Inflammatory macrophage treated with lipopolysaccharide for 1 hour (primary cell): ENCODE results near the gene ADAT2.
"Not testable (repeated sequence)": the region's sequence is repeated elsewhere in the genome, so short reads cannot be mapped to it uniquely, and the experiment has no call there.

ENCODE experiments used
- DNase-seq, 2 donors: peaks; one replicate each; pipeline ENCODE4 v3.0.0-alpha.2; 2020 to 2022

Gene ADAT2

DNA sequence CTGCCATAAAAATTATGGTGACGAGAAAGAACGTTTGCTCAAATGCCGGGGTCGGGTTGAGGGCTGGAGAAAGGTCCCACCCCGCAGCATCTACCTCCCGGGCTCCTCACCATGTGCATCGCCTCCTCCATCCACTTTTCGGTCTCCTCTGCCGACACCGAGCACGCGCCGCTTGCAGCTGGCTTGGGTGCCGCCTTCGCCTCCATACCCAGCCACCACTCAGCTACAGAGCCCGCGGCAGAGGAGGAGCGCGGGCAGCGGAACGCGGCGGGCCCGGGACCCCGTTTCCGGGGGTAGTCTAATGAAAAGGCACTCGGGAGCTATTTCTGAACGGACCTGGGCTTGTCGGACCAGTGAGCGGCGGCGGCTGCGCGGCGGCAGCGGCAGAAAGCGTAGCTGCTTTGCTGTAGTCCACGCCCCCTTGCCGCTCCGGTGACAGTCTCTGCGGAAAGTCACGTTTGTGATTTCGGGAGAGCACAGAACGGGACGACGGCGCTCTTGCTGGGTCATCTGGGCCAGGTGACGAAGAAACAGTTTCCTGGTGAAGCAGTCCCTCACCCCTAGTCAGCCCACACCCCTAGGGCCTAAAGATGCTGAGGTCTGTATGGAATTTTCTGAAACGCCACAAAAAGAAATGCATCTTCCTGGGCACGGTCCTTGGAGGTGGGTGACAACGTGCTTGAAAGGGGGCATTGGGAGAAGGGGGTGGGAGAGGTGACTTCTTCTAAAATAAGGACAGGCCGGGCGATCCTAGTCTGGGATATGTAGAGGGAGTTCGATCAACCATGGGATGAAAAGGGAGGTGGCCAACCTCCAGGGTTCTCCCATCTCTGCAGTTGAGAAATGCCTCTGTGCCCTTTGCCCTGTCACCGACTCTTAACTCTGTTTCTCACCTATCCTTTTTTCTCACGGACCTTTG is at the start of gene ADAT2, which contains the start of gene PEX3:
Gene ADAT2 (minus strand): TSS at position 243 of the 919 bp plus-strand sequence. CDS start 37 bp downstream, at position 206.
Gene PEX3 (plus strand): TSS at position 353 of the 919 bp plus-strand sequence. CDS start 238 bp downstream, at position 591.
- DNase-seq = peak; percentile 89 to 96

DNA sequence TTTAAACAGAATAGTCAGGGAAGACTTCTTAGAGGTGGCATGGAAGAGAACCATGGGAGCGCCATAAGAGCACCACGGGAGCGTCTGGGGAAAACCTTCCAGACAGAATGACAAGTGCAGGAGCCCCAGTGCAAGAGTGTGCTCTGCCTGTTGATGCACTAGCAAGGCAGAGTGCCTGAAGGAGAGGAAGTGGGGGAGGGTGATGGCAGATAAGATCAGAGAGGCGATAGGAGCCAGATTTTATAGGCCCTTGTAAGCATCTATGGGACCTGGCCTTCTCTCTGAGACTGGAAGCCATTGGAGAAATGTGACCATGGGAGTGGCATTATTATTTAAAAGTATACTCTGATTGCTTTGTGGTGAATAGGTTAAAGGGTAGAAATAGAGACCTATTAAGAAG is 47.9 kb upstream of the ADAT2 start:
- DNase-seq = no peak

DNA sequence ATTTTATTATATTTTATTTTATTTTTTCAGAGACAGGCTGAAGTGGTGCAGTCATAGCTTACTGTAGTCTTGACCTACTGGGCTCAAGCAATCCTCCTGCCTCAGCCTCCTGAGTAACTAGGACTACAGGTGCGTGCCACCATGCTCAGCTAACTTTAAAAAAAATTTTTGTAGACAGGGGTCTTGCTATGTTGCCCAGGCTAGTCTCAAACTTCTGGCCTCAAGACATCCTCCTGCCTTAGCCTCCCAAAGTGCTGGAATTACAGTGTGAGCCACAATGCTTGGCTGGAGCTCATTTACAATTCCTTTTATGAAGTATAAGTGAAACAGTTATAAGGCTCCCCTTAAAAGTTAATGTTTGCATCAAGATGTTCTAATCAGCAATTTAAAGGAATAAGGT is 46.5 kb upstream of the ADAT2 start:
- no peak for DNase-seq

DNA sequence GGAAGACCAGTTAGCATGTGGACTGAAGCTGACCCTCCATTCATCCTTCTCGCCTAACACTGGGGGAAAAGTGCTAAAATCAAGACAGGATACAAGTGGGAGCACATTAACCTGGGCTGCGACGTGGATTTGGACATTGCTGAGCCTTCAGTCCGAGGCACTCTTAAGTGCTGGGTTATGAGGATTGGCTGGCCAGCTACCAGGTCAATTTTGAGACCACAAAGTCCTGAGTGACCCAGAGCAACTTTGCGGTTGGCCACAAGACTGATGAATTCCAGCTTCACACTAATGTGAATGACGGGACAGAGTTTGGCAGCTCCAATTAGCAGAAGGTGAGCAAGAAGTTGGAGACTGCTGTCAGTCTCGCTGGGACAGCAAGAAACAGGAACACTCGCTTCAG is 40.3 kb upstream of the ADAT2 start:
- no peak for DNase-seq

DNA sequence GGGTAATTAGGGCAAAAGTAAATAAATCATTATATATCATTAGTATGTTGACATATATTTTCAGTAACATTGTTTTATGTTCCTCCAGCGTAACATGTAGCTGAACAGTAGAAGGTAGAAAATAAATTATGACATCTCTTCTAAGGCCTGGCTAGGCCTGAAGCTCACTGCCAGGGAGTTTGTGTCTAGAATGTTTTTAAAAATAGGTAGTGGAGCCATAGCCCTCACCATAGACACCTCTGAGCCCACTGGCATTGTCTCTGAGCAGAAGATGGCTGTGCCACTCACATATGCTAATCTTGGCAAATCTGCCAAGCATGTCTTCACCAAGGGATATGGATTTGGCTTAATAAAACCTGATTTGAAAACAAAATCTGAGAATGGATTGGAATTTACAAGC is 39.7 kb upstream of the ADAT2 start:
- no peak for DNase-seq

DNA sequence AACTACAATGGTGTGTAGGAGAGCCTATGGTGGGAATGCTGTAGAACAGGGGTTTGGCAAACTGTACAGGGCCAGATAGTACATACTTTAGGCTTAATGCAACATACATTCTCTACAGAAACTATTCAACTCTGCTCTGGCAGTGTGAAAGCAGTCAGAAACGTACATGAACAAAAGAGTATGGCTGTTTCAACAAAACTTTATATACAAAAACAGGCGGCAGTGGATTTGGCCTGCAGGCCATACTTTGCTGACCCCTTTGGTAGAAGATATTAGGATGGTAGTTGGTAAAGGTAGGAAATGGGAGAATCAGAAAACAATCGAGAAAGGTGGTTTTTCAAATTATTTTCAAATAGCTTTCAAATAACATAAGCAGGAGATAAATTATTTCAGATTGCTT is 36.3 kb upstream of the ADAT2 start:
- no peak for DNase-seq

DNA sequence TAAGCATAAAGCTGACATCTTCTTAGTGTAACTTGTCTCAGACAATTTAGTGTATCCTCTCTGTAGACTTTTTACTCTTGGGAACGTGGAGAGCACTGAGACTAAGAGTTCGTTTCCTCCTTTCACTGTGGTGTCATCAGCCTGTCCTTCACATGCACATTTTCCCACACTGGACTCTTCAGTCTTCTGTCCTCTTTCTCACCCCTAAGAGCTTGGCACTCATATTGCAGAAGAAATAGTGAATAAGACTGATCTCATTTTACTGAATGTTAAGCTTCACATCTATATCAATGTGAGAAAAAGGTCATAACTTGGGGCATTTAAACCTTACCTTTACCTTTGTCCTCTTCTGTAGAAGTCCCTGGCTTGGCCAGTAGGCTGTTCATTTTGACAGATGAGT is 35.5 kb upstream of the ADAT2 start:
- DNase-seq = no peak

DNA sequence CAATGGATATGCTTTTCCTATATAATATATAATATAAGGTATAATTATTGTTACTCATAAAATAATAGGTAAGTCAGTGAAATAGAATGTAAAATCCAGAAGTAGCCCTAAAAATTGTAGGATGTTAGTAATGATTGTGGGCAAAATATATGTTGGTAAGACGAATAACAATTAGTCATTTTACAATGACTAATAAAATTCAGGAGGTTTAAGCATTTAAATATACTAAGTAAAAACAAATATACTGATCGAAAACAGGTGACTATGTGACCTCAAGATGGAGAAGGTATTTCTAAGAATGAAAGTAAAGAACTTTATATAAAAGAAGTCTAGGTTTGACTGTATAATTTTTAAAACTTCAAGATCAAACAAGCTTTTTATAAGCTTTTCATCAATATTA is 32.1 kb upstream of the ADAT2 start:
- no peak for DNase-seq

DNA sequence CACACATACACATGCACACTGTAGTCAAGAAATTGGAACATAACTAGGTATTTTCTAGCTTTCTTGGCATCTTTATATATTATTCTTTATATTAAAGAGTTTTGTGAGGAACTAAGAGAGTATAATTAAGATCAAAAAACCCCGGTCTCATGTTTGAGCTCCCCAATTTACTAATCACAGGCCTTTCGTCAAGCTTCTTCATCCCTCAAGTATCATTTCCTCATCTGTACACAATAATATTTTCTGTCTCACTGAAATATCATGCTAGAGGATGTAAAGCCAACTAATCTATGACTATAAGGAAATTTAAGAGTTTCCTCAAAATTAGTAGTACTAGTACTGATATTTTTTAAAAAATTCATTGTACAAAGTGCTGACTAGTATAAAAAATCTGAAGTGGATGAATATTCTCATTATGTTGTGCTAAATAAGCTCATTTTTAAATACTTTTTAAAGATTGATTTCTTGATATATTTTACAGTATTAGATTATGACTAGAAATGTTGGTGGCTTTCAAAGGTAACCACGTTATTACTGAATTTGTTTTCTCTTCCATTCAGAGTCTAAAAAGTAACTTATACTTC is 28.1 kb upstream of the ADAT2 start:
- no peak for DNase-seq

DNA sequence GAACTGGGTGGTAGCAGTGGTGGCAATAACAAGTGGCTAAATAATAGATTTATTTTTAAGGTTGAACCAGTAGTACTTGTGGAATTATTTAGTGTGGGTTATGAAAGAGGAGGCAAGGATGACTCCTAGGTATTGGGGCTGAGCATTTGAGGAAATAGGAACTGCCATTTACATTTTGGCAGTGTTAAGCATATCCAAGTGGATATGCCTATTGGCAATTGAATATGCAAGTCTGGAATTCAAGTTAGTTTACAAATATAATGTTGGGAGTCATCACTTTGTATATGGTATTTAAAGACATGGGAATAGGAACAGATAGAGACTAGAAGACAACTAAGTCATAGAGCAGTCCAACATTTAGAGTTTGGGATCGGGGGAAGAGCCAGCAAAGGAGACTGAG is 26.1 kb upstream of the ADAT2 start:
- no peak for DNase-seq

DNA sequence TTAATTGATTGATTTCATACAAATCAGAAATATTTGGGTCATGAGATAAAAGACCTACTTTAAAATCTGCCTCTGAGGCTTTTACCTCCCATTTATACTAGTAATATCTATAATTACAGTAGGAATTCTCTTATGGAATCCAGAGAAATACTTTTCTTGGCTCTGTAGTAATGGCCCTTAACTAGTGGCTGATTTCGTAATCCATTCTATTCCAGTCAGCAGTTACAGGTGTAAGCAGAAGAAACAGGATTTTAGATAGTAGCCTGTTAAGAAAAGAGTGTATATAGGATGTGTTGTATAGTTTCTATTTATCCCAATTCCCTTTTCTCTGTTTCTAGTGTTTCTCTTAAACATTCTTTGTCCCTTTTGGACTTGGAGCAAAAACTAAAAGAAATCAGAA is 21.3 kb upstream of the ADAT2 start:
- no peak for DNase-seq

DNA sequence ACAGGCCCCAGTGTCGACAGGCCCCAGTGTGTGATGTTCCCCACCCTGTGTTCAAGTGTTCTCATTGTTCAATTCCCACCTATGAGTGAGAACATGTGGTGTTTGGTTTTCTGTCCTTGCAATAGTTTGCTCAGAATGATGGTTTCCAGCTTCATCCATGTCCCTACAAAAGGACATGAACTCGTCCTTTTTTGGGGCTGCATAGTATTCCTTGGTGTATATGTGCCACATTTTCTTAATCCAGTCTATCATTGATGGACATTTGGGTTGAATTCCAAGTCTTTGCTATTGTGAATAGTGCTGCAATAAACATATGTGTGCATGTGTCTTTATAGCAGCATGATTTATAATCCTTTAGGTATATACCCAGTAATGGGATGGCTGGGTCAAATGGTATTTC is 18.3 kb upstream of the ADAT2 start:
- DNase-seq = not testable (repeated sequence)

DNA sequence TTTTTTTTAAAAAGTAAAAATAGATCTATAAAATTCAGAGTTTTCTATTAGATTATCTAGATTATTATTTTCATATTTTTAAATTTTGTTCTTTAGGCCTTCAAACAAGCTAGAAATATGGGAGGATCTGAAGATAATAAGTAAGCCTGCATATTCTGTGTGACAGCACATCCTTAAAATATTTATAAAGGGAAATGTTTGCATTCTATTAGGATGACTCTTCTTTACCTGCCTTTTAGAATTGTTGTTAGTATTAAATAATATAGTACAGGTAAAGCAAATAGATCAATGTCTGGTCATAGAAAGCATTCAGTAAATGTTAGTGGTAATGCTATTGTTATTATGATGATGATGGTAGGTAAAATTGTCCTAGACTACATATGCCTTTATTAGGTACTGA is 17.5 kb upstream of the ADAT2 start:
- no peak for DNase-seq

DNA sequence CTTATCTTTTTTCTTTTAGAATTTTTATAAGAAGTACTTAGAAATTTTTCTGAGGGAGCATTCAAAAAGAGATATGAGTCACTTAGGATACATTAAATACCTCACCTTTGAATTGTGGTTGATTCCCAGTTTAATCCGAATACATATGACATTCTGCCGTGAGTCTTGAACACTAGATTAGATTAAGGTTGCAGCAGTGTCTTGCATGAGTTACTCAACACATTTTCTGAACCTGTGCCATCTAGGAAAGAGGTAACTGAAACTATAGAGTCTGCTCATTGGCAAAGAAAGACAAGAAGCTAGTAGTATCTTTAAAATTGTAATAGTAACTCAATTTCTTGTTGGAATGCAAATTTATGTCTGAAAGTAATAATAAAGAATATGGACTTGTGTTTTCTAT is 15.1 kb upstream of the ADAT2 start:
- no peak for DNase-seq

DNA sequence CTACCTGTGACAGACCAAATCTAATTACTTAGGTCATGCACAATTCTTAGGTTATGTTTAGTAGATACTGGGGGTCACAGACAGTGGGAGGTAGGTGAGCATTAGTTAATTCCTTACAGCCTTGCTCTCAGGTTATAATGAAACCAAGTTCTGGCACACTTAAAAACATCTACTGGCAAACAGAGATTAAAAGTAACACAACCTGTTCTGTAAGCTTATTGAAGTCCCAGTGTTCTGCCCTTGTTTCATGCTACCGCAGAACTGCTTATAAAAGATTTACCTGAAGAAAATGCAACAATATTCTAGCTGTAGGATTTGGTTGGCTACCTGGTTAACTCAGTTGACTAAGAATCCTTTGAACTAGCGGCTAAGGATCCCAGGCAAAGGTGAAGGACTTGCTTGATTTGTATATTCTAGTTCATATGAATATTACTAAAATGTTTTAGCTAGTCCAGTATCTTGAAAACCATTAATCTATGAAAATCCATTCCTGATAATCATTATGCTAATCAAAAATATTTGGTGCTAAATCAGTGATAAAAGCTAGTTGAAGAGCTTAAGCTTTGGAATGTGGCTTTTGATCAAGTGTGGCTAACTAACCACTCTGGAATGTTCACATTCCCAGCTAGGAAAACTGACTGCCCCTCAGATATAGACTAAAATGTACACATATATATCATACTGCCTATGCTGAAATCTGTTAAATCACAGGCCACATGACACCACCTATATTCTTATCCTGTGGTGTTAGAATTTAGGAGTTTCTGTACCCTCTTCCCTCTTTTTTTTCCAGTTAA is 7.3 kb upstream of the ADAT2 start:
- no peak for DNase-seq

DNA sequence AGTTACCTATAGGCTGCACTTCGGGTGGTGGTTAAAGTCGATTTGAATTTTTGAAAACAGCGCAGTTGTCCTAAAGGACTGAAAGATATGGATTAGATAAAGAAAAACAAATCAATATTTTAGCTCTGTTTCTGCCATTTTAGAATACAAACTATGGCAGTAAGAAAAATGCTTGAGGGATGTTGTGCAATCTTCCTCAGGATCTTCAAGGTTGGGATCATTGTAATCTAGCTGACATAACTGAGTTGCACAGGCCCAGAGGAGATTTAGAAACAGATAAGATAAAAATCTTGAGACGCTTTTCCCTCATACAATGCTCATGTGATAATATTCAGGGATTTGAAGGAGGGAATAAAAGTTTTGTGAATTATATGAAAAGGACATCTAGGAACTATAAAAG is 1.0 kb upstream of the ADAT2 start:
- peak; percentile 10 to 13 for DNase-seq

DNA sequence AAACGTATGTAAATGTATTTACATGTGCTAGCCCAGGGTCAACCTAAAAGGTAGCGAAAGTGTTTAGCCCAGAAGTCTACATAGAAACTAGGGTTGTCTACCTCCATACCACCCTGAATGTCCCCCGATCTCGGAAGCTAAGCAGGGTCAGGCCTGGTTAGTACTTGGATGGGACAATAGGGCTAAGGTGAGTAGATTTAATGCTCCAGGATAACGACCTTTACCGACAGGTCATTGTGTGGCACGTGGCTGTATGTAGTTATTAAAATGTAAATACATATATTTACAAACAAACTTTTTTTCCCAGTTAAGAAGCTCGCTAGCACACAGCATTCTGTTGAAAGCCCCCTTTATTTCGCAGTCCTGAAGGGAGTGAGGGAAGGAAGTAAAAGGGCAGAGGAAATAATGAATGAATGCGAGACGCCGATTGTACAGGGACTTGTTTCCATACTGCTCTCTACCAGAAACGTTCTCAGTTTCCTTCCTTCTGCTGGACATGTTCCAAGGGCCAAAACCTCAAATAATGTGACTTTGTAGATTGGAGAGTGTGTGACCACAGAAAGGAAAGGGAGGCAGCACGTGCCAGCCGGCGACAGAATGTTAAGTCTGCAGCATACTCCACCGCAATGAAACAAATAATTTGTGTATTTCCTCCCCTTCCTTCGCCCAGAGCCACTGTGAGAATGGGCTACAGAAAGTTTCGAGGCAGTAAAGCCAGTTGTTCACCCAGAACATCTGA is 612 bp downstream of the ADAT2 start:
- DNase-seq = peak in 1 of 2 donors; percentile 7

DNA sequence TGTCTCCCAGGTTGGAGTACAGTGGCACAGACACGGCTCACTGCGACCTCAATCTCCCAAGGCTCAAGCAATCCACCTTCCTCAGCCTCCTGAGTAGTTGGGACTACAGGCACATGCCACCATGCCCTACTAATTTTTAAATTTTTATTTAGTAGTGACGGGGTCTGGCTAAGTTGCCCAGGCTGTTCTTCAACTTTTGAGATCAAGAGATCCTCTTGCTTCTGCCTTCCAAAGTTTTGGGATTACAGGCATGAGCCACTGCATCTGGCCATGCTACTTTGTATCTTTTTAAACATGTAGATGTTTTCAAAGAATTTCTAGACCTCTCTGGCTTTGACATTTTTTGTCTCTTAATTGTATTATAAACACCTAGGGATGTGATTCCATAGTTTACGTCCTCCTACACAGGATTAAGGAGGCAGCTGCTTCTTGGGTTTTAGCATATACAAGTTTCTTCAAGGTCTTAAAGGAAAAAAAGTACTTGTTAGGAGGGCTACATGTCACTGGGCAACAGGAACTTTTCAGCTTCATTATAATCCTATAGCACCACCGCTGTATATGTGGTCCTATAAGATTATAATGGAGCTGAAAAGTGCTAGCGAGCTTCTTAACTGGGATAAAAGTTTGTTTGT is 1.3 kb downstream of the ADAT2 start:
- DNase-seq = no peak

DNA sequence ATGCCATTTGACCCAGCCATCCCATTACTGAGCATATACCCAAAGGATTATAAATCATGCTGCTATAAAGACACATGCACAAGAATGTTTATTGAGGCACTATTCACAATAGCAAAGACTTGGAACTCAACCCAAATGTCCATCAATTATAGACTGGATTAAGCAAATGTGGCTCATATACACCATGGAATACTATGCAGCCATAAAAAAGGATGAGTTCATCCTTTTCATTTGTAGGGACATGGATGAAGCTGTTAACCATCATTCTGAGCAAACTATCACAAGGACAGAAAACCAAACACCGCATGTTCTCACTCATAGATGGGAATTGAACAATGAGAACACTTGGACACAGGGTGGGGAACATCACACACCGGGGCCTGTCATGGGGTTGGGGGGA is 2.6 kb downstream of the ADAT2 start:
- DNase-seq = not testable (repeated sequence)

DNA sequence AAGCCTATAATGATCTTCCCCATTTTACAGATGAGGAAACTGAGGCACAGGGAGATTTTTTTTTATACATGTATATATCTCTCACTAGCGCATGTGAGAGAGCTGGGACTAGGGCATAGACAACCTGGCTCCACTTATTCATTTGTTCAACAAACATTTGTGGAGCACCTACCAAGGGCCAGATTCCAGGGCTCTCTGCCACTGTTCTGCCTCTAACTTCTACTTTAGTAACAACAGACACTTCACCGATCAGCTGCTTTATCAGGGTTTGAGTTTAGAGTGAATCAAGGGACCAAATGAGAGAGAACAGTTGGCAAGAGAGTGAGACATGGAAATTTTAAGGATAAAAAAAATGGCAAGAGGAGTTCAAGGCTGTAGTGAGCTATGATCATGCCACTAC is 7.4 kb downstream of the ADAT2 start:
- DNase-seq = no peak

DNA sequence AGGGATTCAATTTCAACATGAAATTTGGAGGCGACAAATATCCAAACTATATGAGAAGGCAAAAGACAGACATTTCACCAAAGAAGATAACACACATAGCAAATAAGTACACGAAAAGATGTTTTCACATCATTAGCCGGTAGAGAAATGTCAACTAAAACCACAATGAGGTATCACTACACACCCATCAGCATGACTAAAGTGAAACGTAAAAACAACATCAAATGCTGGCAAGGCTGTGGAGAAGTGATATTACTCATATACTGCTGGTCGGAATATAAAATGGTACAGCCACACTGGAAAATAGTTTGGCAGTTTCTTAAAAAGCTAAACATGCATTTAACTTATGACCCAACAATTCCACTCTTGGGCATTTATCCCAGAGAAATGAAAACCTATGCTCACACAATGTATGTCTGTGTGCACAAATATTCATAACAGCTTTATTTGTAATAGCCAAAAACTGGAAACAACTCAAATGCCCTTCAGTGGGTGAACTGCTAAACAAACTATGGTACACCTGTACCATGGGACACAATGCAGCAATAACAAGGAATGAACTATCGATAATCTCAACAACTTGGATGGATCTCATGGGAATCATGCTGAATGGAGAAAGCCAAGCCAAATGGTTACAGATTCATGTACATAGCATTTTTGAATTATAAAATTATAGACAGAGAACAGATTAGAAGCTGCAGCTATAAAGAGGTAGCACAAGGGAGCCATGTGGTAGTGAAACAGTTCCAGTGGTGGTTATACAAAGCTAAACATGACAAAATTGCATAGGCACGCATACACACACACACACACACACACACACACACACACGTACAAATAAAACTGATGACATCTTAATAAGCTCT is 8.6 kb downstream of the ADAT2 start:
- no peak for DNase-seq
